Keratinocyte (primary cell): ENCODE data around the gene MOGAT1. TPM values are rescaled to one million over a fixed set of nuclear protein-coding genes. Genes with fewer than 3 reads are reported as not detected.

ENCODE experiments used
- DNase-seq: peaks from one replicate; pipeline ENCODE4 v3.0.0-alpha.2; 2011; ENCODE audit warnings: low read depth, missing footprints, low spot score
- FAIRE-seq: peaks from 2 replicates; lab custom pipeline; 2011; peaks lifted over from hg19 to GRCh38; lab: Jason Lieb, UNC
- H2AFZ ChIP-seq: 2 replicates; pipeline ENCODE4 v1.6.0; 2012; ENCODE audit warnings: low read length, control low read depth, inconsistent platforms; ENCODE audit not compliant: control insufficient read depth
- H3K27ac ChIP-seq: 2 replicates; pipeline ENCODE4 v1.5.1; 2011; ENCODE audit warnings: low read length; ENCODE audit not compliant: control insufficient read depth, insufficient read depth
- H3K27me3 ChIP-seq: 3 replicates; pipeline ENCODE4 v1.6.0; 2011; ENCODE audit warnings: low read length; ENCODE audit not compliant: control insufficient read depth, insufficient read depth; ENCODE audit errors: extremely low read depth
- H3K36me3 ChIP-seq, 2 experiments: 2 replicates in 1 of 2; 3 replicates in 1 of 2; pipeline ENCODE4 v1.5.1; 2011; ENCODE audit warnings: low read length in 2 of 2, mild to moderate bottlenecking in 1 of 2; ENCODE audit not compliant: control insufficient read depth in 2 of 2, insufficient read depth in 2 of 2; ENCODE audit errors: extremely low read depth in 1 of 2
- H3K4me1 ChIP-seq: 3 replicates; pipeline ENCODE4 v1.5.1; 2011; ENCODE audit warnings: low read length; ENCODE audit not compliant: control insufficient read depth, insufficient read depth; ENCODE audit errors: extremely low read depth
- H3K4me2 ChIP-seq: 3 replicates; pipeline ENCODE4 v1.6.0; 2011; ENCODE audit warnings: low read depth, low read length; ENCODE audit not compliant: control insufficient read depth, insufficient read depth; ENCODE audit errors: extremely low read depth
- H3K4me3 ChIP-seq, 3 experiments: fragments of 200-600 bp in 1 of 3; sonication (generic) in 1 of 3; 2 replicates in 2 of 3; 3 replicates in 1 of 3; pipeline ENCODE4 v1.5.1; 2011 to 2016; ENCODE audit warnings: low read length in 3 of 3, mild to moderate bottlenecking in 3 of 3, control low read depth in 2 of 3, inconsistent platforms in 1 of 3, low read depth in 1 of 3, mixed read lengths in 1 of 3, mixed run types in 1 of 3, moderate library complexity in 1 of 3; ENCODE audit not compliant: control insufficient read depth in 2 of 3, insufficient read depth in 2 of 3; ENCODE audit errors: extremely low read depth in 1 of 3
- H3K79me2 ChIP-seq: 2 replicates; pipeline ENCODE4 v1.6.0; 2012; ENCODE audit warnings: low read length; ENCODE audit not compliant: control insufficient read depth, insufficient read depth
- H3K9ac ChIP-seq: 3 replicates; pipeline ENCODE4 v1.6.0; 2011; ENCODE audit warnings: low read length; ENCODE audit not compliant: control insufficient read depth, insufficient read depth; ENCODE audit errors: extremely low read depth
- H3K9me1 ChIP-seq: 3 replicates; pipeline ENCODE4 v1.6.0; 2011; ENCODE audit warnings: low read length; ENCODE audit not compliant: control insufficient read depth, insufficient read depth; ENCODE audit errors: extremely low read depth
- H3K9me3 ChIP-seq: 2 replicates; pipeline ENCODE4 v1.5.1; 2012; ENCODE audit warnings: low read depth, low read length; ENCODE audit not compliant: control insufficient read depth
- H4K20me1 ChIP-seq: 3 replicates; pipeline ENCODE4 v1.6.0; 2011; ENCODE audit warnings: low read length; ENCODE audit not compliant: control insufficient read depth, insufficient read depth; ENCODE audit errors: extremely low read depth
- CTCF ChIP-seq, 3 experiments: IDR thresholded peaks in 1 of 3; conservative IDR thresholded peaks in 1 of 3; optimal IDR thresholded peaks in 1 of 3; 2 replicates in 2 of 3; 3 replicates in 1 of 3; pipeline versions ENCODE3 to v1.5.1; 2011; ENCODE audit warnings: low read length in 3 of 3, mild to moderate bottlenecking in 3 of 3, moderate library complexity in 2 of 3, control low read depth in 1 of 3, inconsistent platforms in 1 of 3; ENCODE audit not compliant: insufficient read depth in 2 of 3; ENCODE audit errors: extremely low read depth in 1 of 3
- EZH2 ChIP-seq: IDR thresholded peaks from one replicate; pipeline ENCODE4 v1.6.1; 2012; ENCODE audit warnings: inconsistent platforms, mild to moderate bottlenecking, low read length, moderate library complexity
- dilution Hi-C: fragments of 300-500 bp; cut with MboI; formaldehyde crosslinking; loops from one replicate; pipeline ENCODE4 v1.7.0; 2020; ENCODE audit warnings: low sequenced_read_pairs; ENCODE audit not compliant: extremely low pct_ligation_motif_present
- polyA plus RNA-seq, 5 experiments: library from polyadenylated mRNA; depleted of rRNA in 3 of 5; stranded (reverse) in 3 of 5; stranded (forward) in 1 of 5; unstranded in 1 of 5; fragments of >200 nt; gene quantifications; 1 replicate in 1 of 5; 2 replicates in 3 of 5; 3 replicates in 1 of 5; pipeline versions ENCODE4 v1.2.1 to v1.2.3, GENCODE V29; 2011 to 2012; ENCODE audit warnings: missing spikeins in 2 of 5, low read depth in 1 of 5, low replicate concordance in 1 of 5

The MOGAT1 gene
- polyA plus RNA-seq, 1 donor (not counting 4 experiments of a cell fraction or from before 2014, with no cell fraction given): not detected

DNA sequence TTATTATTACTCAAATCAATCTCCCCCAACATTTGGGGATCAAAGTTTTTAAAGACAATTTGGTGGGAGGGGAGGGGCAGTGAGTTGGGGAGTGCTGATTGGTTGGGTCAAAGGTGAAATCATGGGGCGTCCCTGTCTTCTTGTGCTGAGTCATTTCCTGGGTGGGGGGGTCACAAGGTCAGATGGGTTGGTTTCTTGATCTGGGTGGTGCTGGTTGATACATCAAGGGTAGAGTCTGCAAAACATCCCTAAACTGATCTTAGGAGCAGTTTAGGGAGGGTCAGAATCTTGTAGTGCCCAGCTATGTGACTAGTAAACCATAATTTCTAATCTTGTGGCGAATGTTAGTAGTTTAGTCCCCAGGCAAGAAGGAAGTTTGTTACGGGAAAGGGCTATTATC lies 67.4 kb downstream of the MOGAT1 start:
- H3K4me2 ChIP-seq: no peak overlapping the region
- TF ChIP-seq CTCF (optimal IDR thresholded peaks at IDR 0.05 in 1 of 3, IDR thresholded peaks at IDR 0.05 in 1 of 3, conservative IDR thresholded peaks at IDR 0.05 in 1 of 3; ENCODE audit: extremely low read depth in 1 of 3, insufficient read depth in 2 of 3, low read length in 3 of 3) (no peak), EZH2 (no peak)
- peaks cover 5% of the 10 kb centered on the region for H3K4me1 ChIP-seq
- no peak overlapping the region for H3K9ac ChIP-seq
- no peaks in the 10 kb centered on the region for H3K36me3 ChIP-seq
- FAIRE-seq: no peak
- DNase-seq: no peak
- dilution Hi-C loops: no loop called here
- H3K4me3 ChIP-seq: no peak overlapping the region
- H3K9me1 ChIP-seq: no peaks in the 10 kb centered on the region
- H3K27ac ChIP-seq: no peak overlapping the region
- H3K27me3 ChIP-seq: no peaks in the 10 kb centered on the region
- H3K9me3 ChIP-seq: no peaks in the 10 kb centered on the region
- H4K20me1 ChIP-seq: no peaks in the 10 kb centered on the region
- no peaks in the 10 kb centered on the region for H3K79me2 ChIP-seq
- H2AFZ ChIP-seq: no peak overlapping the region

DNA sequence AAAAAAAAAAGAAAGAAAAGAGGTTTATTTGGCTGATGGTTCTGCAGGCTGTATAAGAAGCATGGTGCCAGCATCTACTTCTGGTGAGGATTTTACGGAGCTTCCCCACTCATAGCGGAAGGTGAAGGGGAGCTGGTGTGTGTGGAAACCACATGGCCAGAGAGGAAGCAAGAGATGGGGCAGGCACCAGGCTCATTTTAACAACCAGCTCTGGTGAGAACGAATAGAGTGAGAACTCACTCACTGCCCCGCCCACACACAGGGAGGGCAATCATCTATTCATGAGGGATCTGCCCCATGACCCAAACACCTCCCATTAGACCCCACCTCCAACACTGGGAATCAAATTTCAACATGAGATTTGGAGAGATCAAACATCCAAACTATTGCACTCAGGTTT lies 68.5 kb downstream of the MOGAT1 start:
- Histone ChIP-seq H3K9me3 (no peaks in the 10 kb centered on the region), H3K4me3 (no peak overlapping the region), H3K27ac (no peak overlapping the region), H3K4me2 (no peak overlapping the region), H3K36me3 (no peaks in the 10 kb centered on the region), H3K9me1 (no peaks in the 10 kb centered on the region), H3K9ac (no peak overlapping the region), H3K79me2 (no peaks in the 10 kb centered on the region), H3K27me3 (no peaks in the 10 kb centered on the region), H3K4me1 (peaks cover 5% of the 10 kb centered on the region), H2AFZ (no peak overlapping the region), H4K20me1 (no peaks in the 10 kb centered on the region)
- FAIRE-seq: no peak
- dilution Hi-C loops: no loop called here
- DNase-seq: no peak
- TF ChIP-seq EZH2 (no peak), CTCF (optimal IDR thresholded peaks at IDR 0.05 in 1 of 3, IDR thresholded peaks at IDR 0.05 in 1 of 3, conservative IDR thresholded peaks at IDR 0.05 in 1 of 3; ENCODE audit: extremely low read depth in 1 of 3, insufficient read depth in 2 of 3, low read length in 3 of 3) (no peak)
